Activated naive CD8-positive, alpha-beta T cell treated with anti-CD3 and anti-CD28 coated beads, Interleukin-2, amount 10 ng/mL, durations not matched to agents 7 days and 5 days (primary cell): Measurements from ENCODE around the gene SLC45A1. TPM values are rescaled to one million over a fixed set of nuclear protein-coding genes. Genes with fewer than 3 reads are reported as not detected.
"Not testable (repeated sequence)": the region's sequence is repeated elsewhere in the genome, so short reads cannot be mapped to it uniquely, and the experiment has no call there.

ENCODE experiments used
- ATAC-seq: fragments of 150-1000 bp; cut with Tn5 transposase; one replicate; pipeline ENCODE4 v1.10.0; 2021; ENCODE audit warnings: low read depth, moderate library complexity
- POLR2A ChIA-PET: fragments of 350-600 bp; sonication (Branson Sonifier 250); formaldehyde crosslinking; loops from one replicate; lab custom pipeline; 2021; ENCODE audit warnings: antibody characterized with exemption; lab: Charles Lee
- DNase-seq: peaks from one replicate; pipeline ENCODE4 v3.0.0; 2021
- H3K27ac Mint-ChIP-seq: one replicate; pipeline ENCODE4 v1.8.0; 2022; ENCODE audit warnings: mild to moderate bottlenecking, mixed read lengths
- H3K27me3 Mint-ChIP-seq: one replicate; pipeline ENCODE4 v1.8.0; 2022; ENCODE audit warnings: mild to moderate bottlenecking, moderate library complexity, mixed read lengths
- H3K36me3 Mint-ChIP-seq: one replicate; pipeline ENCODE4 v1.8.0; 2021; ENCODE audit warnings: mild to moderate bottlenecking, mixed read lengths
- H3K4me1 Mint-ChIP-seq: one replicate; pipeline ENCODE4 v1.8.0; 2021; ENCODE audit warnings: mixed read lengths
- H3K4me3 Mint-ChIP-seq: one replicate; pipeline ENCODE4 v1.8.0; 2022; ENCODE audit warnings: mild to moderate bottlenecking, moderate library complexity, mixed read lengths
- H3K9me3 Mint-ChIP-seq: one replicate; pipeline ENCODE4 v1.8.0; 2021; ENCODE audit warnings: mixed read lengths
- total RNA-seq, 2 experiments: library from RNA; stranded (reverse); gene quantifications; one replicate each; pipeline ENCODE4 v1.2.3, GENCODE V29; 2021

SLC45A1 gene
- total RNA-seq, 2 experiments from 2014 or later: 0.50 to 0.88 TPM

- no peaks in the 10 kb centered on the region for H3K27me3 Mint-ChIP-seq
- DNase-seq (no peak), ATAC-seq (no peak)
- H3K4me1 Mint-ChIP-seq: peaks cover 35% of the 10 kb centered on the region
- POLR2A ChIA-PET: no interaction called here
- H3K36me3 Mint-ChIP-seq: peaks cover 12% of the 10 kb centered on the region
- peak overlapping the region; percentile 24 for H3K27ac Mint-ChIP-seq
- H3K9me3 Mint-ChIP-seq: no peaks in the 10 kb centered on the region
- no peak overlapping the region for H3K4me3 Mint-ChIP-seq
These were observed 60.3 kb downstream of the SLC45A1 start for GRCh38 chr1:8378178-8378577.

GRCh38 chr1:8378981-8379470, 61.1 kb downstream of the SLC45A1 start:
- POLR2A ChIA-PET: no interaction called here
- Mint-ChIP-seq H3K36me3 (peaks cover 14% of the 10 kb centered on the region), H3K9me3 (no peaks in the 10 kb centered on the region), H3K4me3 (no peak overlapping the region), H3K27me3 (no peaks in the 10 kb centered on the region), H3K27ac (peak overlapping the region; percentile 76), H3K4me1 (peaks cover 39% of the 10 kb centered on the region)
- ATAC-seq: no peak
- DNase-seq: no peak

- POLR2A ChIA-PET: interaction anchor here (0.6 to 1.0 kb wide), 2 partner anchors 69 to 70 kb away, joined by 3 read pairs; no protein-coding TSS in a partner anchor
- no peak overlapping the region for H3K27ac Mint-ChIP-seq
- peaks cover 18% of the 10 kb centered on the region for H3K36me3 Mint-ChIP-seq
These were observed 61.7 kb downstream of the SLC45A1 start for GRCh38 chr1:8379513-8380186.

GRCh38 chr1:8380310-8380709, 62.4 kb downstream of the SLC45A1 start:
- POLR2A ChIA-PET: interaction anchor here (0.6 to 1.0 kb wide), 2 partner anchors 68 to 69 kb away, joined by 3 read pairs; no protein-coding TSS in a partner anchor
- not testable (repeated sequence) for H3K27me3 Mint-ChIP-seq, H3K9me3 Mint-ChIP-seq, DNase-seq, H3K27ac Mint-ChIP-seq, ATAC-seq, H3K4me3 Mint-ChIP-seq
- peaks cover 18% of the 10 kb centered on the region for H3K36me3 Mint-ChIP-seq
- H3K4me1 Mint-ChIP-seq: peaks cover 38% of the 10 kb centered on the region

More at GRCh38 chr1:8379513-8380186, 61.7 kb downstream of the SLC45A1 start:
- H3K27me3 Mint-ChIP-seq: no peaks in the 10 kb centered on the region
- peaks cover 42% of the 10 kb centered on the region for H3K4me1 Mint-ChIP-seq
- no peaks in the 10 kb centered on the region for H3K9me3 Mint-ChIP-seq
- DNase-seq: no peak
- no peak overlapping the region for H3K4me3 Mint-ChIP-seq
- ATAC-seq: no peak

- Mint-ChIP-seq H3K9me3 (no peaks in the 10 kb centered on the region), H3K4me3 (no peak overlapping the region), H3K27ac (no peak overlapping the region), H3K4me1 (peaks cover 37% of the 10 kb centered on the region), H3K36me3 (peaks cover 21% of the 10 kb centered on the region), H3K27me3 (no peaks in the 10 kb centered on the region)
- POLR2A ChIA-PET: no interaction called here
- no peak for DNase-seq
- ATAC-seq: no peak
These were observed 63.7 kb downstream of the SLC45A1 start for GRCh38 chr1:8381618-8382017.

- POLR2A ChIA-PET: no interaction called here
- H3K27ac Mint-ChIP-seq: no peak overlapping the region
- peaks cover 23% of the 10 kb centered on the region for H3K36me3 Mint-ChIP-seq
These were observed 64.2 kb downstream of the SLC45A1 start for GRCh38 chr1:8382051-8382505.

GRCh38 chr1:8382608-8383505, 64.9 kb downstream of the SLC45A1 start:
- peaks cover 18% of the 10 kb centered on the region for H3K36me3 Mint-ChIP-seq
- H3K9me3 Mint-ChIP-seq: no peaks in the 10 kb centered on the region
- POLR2A ChIA-PET: no interaction called here
- DNase-seq (no peak), ATAC-seq (peak; percentile 65)
- H3K27me3 Mint-ChIP-seq: no peaks in the 10 kb centered on the region
- peak overlapping the region; percentile 77 for H3K4me3 Mint-ChIP-seq
- H3K27ac Mint-ChIP-seq: peak overlapping the region; percentile 90
- H3K4me1 Mint-ChIP-seq: peaks cover 33% of the 10 kb centered on the region

More at GRCh38 chr1:8382051-8382505, 64.2 kb downstream of the SLC45A1 start:
- H3K4me3 Mint-ChIP-seq: no peak overlapping the region
- H3K9me3 Mint-ChIP-seq: no peaks in the 10 kb centered on the region
- DNase-seq (no peak), ATAC-seq (no peak)
- H3K27me3 Mint-ChIP-seq: no peaks in the 10 kb centered on the region
- H3K4me1 Mint-ChIP-seq: peaks cover 37% of the 10 kb centered on the region

GRCh38 chr1:8384088-8384487, 66.2 kb downstream of the SLC45A1 start:
- DNase-seq (no peak), ATAC-seq (no peak)
- Mint-ChIP-seq H3K4me1 (peaks cover 28% of the 10 kb centered on the region), H3K27ac (no peak overlapping the region), H3K9me3 (no peaks in the 10 kb centered on the region), H3K27me3 (no peaks in the 10 kb centered on the region), H3K36me3 (peaks cover 22% of the 10 kb centered on the region), H3K4me3 (no peak overlapping the region)
- POLR2A ChIA-PET: no interaction called here

- Mint-ChIP-seq H3K9me3 (no peaks in the 10 kb centered on the region), H3K27ac (no peak overlapping the region), H3K27me3 (no peaks in the 10 kb centered on the region), H3K36me3 (peaks cover 23% of the 10 kb centered on the region), H3K4me1 (peaks cover 28% of the 10 kb centered on the region), H3K4me3 (no peak overlapping the region)
- ATAC-seq: no peak
- DNase-seq: no peak
- POLR2A ChIA-PET: no interaction called here
These were observed 66.7 kb downstream of the SLC45A1 start for GRCh38 chr1:8384577-8384976.

GRCh38 chr1:8386247-8386646, 68.3 kb downstream of the SLC45A1 start:
- ATAC-seq (no peak), DNase-seq (no peak)
- no peak overlapping the region for H3K4me3 Mint-ChIP-seq
- POLR2A ChIA-PET: interaction anchor here (0.9 kb wide), 1 partner anchor 45 kb away, joined by 3 read pairs; no protein-coding TSS in a partner anchor
- H3K27me3 Mint-ChIP-seq: no peaks in the 10 kb centered on the region
- peaks cover 38% of the 10 kb centered on the region for H3K4me1 Mint-ChIP-seq
- H3K9me3 Mint-ChIP-seq: no peaks in the 10 kb centered on the region
- H3K27ac Mint-ChIP-seq: no peak overlapping the region
- H3K36me3 Mint-ChIP-seq: peaks cover 30% of the 10 kb centered on the region

- Mint-ChIP-seq H3K4me1 (peaks cover 27% of the 10 kb centered on the region), H3K27ac (peak overlapping the region; percentile 27), H3K9me3 (no peaks in the 10 kb centered on the region), H3K4me3 (no peak overlapping the region), H3K36me3 (peaks cover 31% of the 10 kb centered on the region), H3K27me3 (no peaks in the 10 kb centered on the region)
- POLR2A ChIA-PET: interaction anchor here (0.5 to 1.2 kb wide), 2 partner anchors 21 to 83 kb away, joined by 3 to 4 read pairs; no protein-coding TSS in a partner anchor
- DNase-seq: no peak
- ATAC-seq: no peak
These were observed 71.0 kb downstream of the SLC45A1 start for GRCh38 chr1:8388732-8389562.

- DNase-seq: no peak
- POLR2A ChIA-PET: no interaction called here
- Mint-ChIP-seq H3K4me1 (peaks cover 30% of the 10 kb centered on the region), H3K27ac (peak overlapping the region; percentile 35), H3K36me3 (peaks cover 32% of the 10 kb centered on the region), H3K27me3 (no peaks in the 10 kb centered on the region), H3K4me3 (no peak overlapping the region), H3K9me3 (no peaks in the 10 kb centered on the region)
- ATAC-seq: peak; percentile 87
These were observed 72.1 kb downstream of the SLC45A1 start for GRCh38 chr1:8389958-8390535.
